Measurements from ENCODE around the gene NBAS. TPM values are rescaled to one million over a fixed set of nuclear protein-coding genes. Genes with fewer than 3 reads are reported as not detected.

The NBAS gene
- total and polyA plus RNA-seq, 2 of the 13 experiments (the other 11 are each of a cell fraction or from before 2014, with no cell fraction given), result 33.6 to 58.7 TPM

- WGBS (ENCODE audit: low lambda C conversion rate), result 92% methylated on average over 11 of the region's 12 CpGs
- Histone ChIP-seq H4K20me1 (ENCODE audit: insufficient read depth, low read length) (no peaks in the 10 kb centered on the region), H3K9ac (ENCODE audit: insufficient read depth, low read depth, low read length) (no peak overlapping the region), H3K79me2 (ENCODE audit: insufficient read depth, low read length) (no peaks in the 10 kb centered on the region), H3K9me3 (ENCODE audit: low read length) (no peaks in the 10 kb centered on the region), H3K4me3 (replicated peaks in 1 of 3; ENCODE audit: insufficient read depth in 1 of 3, low read depth in 2 of 3, low read length in 3 of 3) (no peak overlapping the region), H3K36me3 (replicated peaks in 1 of 2; ENCODE audit: control insufficient read depth in 1 of 2, insufficient read depth in 2 of 2, low read length in 2 of 2) (peaks cover 0 to 5% of the 10 kb centered on the region in 2 experiments; a peak in 3 of 5 replicates), H3K4me2 (ENCODE audit: low read depth, low read length) (no peak overlapping the region), H3K27ac (ENCODE audit: extremely low read length, insufficient read depth, low read length) (no peak overlapping the region), H3K27me3 (ENCODE audit: control insufficient read depth in 1 of 2, insufficient read depth in 2 of 2, low read length in 2 of 2) (no peaks in the 10 kb centered on the region), H2AFZ (ENCODE audit: low read length) (no peak overlapping the region), H3K4me1 (ENCODE audit: insufficient read depth, low read length) (no peaks in the 10 kb centered on the region)
- BruUV-seq (replicated peaks), result no TSS peak
- ChIA-PET POLR2A (no interaction called here), CTCF (ENCODE audit: low intra/inter-chr PET ratio, low total read pairs) (no interaction called here)
- no peak for DNase-seq (ENCODE audit: low spot score)
- no peak for FAIRE-seq
- intact Hi-C loops (cut with micrococcal nuclease; ENCODE audit: unreplicated experiment) (no loop called here), in situ Hi-C loops (cut with HindIII; ENCODE audit: extremely low pct_ligation_motif_present, low pct_unique_long_range_greater_than_20kb) (no loop called here)
- no peak for ATAC-seq
- no peak for TF ChIP-seq ZNF276 (CRISPR knock-in tag; IDR thresholded peaks at IDR 0.05; ENCODE audit: low read depth)
- TF ChIP-seq, protein P1, sequence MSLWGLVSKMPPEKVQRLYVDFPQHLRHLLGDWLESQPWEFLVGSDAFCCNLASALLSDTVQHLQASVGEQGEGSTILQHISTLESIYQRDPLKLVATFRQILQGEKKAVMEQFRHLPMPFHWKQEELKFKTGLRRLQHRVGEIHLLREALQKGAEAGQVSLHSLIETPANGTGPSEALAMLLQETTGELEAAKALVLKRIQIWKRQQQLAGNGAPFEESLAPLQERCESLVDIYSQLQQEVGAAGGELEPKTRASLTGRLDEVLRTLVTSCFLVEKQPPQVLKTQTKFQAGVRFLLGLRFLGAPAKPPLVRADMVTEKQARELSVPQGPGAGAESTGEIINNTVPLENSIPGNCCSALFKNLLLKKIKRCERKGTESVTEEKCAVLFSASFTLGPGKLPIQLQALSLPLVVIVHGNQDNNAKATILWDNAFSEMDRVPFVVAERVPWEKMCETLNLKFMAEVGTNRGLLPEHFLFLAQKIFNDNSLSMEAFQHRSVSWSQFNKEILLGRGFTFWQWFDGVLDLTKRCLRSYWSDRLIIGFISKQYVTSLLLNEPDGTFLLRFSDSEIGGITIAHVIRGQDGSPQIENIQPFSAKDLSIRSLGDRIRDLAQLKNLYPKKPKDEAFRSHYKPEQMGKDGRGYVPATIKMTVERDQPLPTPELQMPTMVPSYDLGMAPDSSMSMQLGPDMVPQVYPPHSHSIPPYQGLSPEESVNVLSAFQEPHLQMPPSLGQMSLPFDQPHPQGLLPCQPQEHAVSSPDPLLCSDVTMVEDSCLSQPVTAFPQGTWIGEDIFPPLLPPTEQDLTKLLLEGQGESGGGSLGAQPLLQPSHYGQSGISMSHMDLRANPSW (CRISPR knock-in tag; IDR thresholded peaks at IDR 0.05; ENCODE audit: borderline replicate concordance), result no peak
- no peak for TF ChIP-seq ZBTB3 (CRISPR knock-in tag; IDR thresholded peaks at IDR 0.05; ENCODE audit: borderline replicate concordance, low read depth)
- no peak for TF ChIP-seq HNRNPL (IDR thresholded peaks at IDR 0.05; ENCODE audit: low read depth, low read length)
- TF ChIP-seq FOXP1 (IDR thresholded peaks at IDR 0.05), result no peak
- no peak for TF ChIP-seq FOXP1 (CRISPR knock-in tag; IDR thresholded peaks at IDR 0.05)
- no peak for TF ChIP-seq BRCA1 (CRISPR knock-in tag; IDR thresholded peaks at IDR 0.05)
- no peak for TF ChIP-seq KLF9 (CRISPR knock-in tag; IDR thresholded peaks at IDR 0.05; ENCODE audit: low read depth)
- no peak for TF ChIP-seq BHLHE40 (IDR thresholded peaks at IDR 0.05; ENCODE audit: low read length)
- no peak for TF ChIP-seq POLR2AphosphoS2 (IDR thresholded peaks at IDR 0.05; ENCODE audit: low read depth, low read length)
- no peak for TF ChIP-seq NAIF1 (CRISPR knock-in tag; IDR thresholded peaks at IDR 0.05; ENCODE audit: borderline replicate concordance)
- TF ChIP-seq IKZF5 (CRISPR knock-in tag; IDR thresholded peaks at IDR 0.05), result no peak
- TF ChIP-seq SP4 (CRISPR knock-in tag; IDR thresholded peaks at IDR 0.05), result no peak
- no peak for TF ChIP-seq ZNF780A (CRISPR knock-in tag; IDR thresholded peaks at IDR 0.05)
- TF ChIP-seq IRF9 (CRISPR knock-in tag; IDR thresholded peaks at IDR 0.05; ENCODE audit: borderline replicate concordance), result no peak
- no peak for TF ChIP-seq ZKSCAN8 (CRISPR knock-in tag; IDR thresholded peaks at IDR 0.05; ENCODE audit: borderline replicate concordance)
- TF ChIP-seq, protein P2, sequence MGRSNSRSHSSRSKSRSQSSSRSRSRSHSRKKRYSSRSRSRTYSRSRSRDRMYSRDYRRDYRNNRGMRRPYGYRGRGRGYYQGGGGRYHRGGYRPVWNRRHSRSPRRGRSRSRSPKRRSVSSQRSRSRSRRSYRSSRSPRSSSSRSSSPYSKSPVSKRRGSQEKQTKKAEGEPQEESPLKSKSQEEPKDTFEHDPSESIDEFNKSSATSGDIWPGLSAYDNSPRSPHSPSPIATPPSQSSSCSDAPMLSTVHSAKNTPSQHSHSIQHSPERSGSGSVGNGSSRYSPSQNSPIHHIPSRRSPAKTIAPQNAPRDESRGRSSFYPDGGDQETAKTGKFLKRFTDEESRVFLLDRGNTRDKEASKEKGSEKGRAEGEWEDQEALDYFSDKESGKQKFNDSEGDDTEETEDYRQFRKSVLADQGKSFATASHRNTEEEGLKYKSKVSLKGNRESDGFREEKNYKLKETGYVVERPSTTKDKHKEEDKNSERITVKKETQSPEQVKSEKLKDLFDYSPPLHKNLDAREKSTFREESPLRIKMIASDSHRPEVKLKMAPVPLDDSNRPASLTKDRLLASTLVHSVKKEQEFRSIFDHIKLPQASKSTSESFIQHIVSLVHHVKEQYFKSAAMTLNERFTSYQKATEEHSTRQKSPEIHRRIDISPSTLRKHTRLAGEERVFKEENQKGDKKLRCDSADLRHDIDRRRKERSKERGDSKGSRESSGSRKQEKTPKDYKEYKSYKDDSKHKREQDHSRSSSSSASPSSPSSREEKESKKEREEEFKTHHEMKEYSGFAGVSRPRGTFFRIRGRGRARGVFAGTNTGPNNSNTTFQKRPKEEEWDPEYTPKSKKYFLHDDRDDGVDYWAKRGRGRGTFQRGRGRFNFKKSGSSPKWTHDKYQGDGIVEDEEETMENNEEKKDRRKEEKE (IDR thresholded peaks at IDR 0.05), result no peak
Observed at GRCh38 chr2:15316370-15316814, 244.7 kb downstream of the NBAS start.

Measured in HepG2 (cell line).